SK-N-SH (cell line): ENCODE results near the gene ENO1.

Source experiments
- CTCF ChIP-seq: fragments of 200-600 bp; sonication (generic); IDR thresholded peaks from 2 replicates; pipeline ENCODE4 v1.6.1; 2017; ENCODE audit warnings: antibody characterized with exemption, mild to moderate bottlenecking, moderate library complexity
- POLR2AphosphoS5 ChIP-seq: IDR thresholded peaks from 2 replicates; pipeline ENCODE4 v1.6.1; 2012; ENCODE audit warnings: low read depth, low read length
- SIN3A ChIP-seq: IDR thresholded peaks from 2 replicates; pipeline ENCODE4 v1.6.1; 2012; ENCODE audit warnings: low read depth, mild to moderate bottlenecking, low read length, moderate library complexity, borderline replicate concordance
- USF2 ChIP-seq: fragments of 150-350 bp; IDR thresholded peaks from 2 replicates; pipeline ENCODE4 v1.6.1; 2017; ENCODE audit warnings: antibody characterized with exemption, low read length, low read depth, borderline replicate concordance
- ZBTB33 ChIP-seq: IDR thresholded peaks from 2 replicates; pipeline ENCODE4 v1.4.0; 2012; ENCODE audit warnings: low read depth, borderline replicate concordance

- TF ChIP-seq CTCF (no peak), POLR2AphosphoS5 (no peak), ZBTB33 (no peak), USF2 (no peak), SIN3A (no peak)
These were observed 30.1 kb upstream of the ENO1 start for GRCh38 chr1:8908388-8909151.
